Esophagus muscularis mucosa (tissue), 4 donors: ENCODE measurements around the gene NTRK2. TPM values are rescaled to one million over a fixed set of nuclear protein-coding genes. Genes with fewer than 3 reads are reported as not detected.

Source experiments
- DNase-seq: peaks from one replicate; pipeline ENCODE4 v3.0.0-alpha.2; 2017; ENCODE audit errors: extremely low spot score
- H3K27ac ChIP-seq, 4 donors: fragments of 200-600 bp; sonication (generic); replicated peaks in 1 of 4; 1 replicate in 3 of 4; 2 replicates in 1 of 4; pipeline ENCODE4 v1.5.1; 2016 to 2019; ENCODE audit warnings: mild to moderate bottlenecking in 1 of 4
- H3K27me3 ChIP-seq, 4 donors: fragments of 200-600 bp; sonication (generic); one replicate each; pipeline versions ENCODE4 v1.5.1 to v1.6.0; 2016 to 2019
- H3K36me3 ChIP-seq, 4 donors: fragments of 200-600 bp; sonication (generic); one replicate each; pipeline ENCODE4 v1.5.1; 2016 to 2019
- H3K4me1 ChIP-seq, 4 donors: fragments of 200-600 bp; sonication (generic); one replicate each; pipeline ENCODE4 v1.5.1; 2016 to 2019
- H3K4me3 ChIP-seq, 4 donors: fragments of 200-600 bp; sonication (generic); 1 replicate in 2 of 4; 2 replicates in 2 of 4; pipeline ENCODE4 v1.5.1; 2016 to 2019; ENCODE audit warnings: mild to moderate bottlenecking in 4 of 4, moderate library complexity in 1 of 4
- H3K9me3 ChIP-seq, 4 donors: fragments of 200-600 bp; sonication (generic); 1 replicate in 3 of 4; 2 replicates in 1 of 4; pipeline ENCODE4 v1.5.1; 2016 to 2019
- CTCF ChIP-seq, 3 experiments: fragments of 200-600 bp in 2 of 3; fragments of 450-650 bp in 1 of 3; sonication (generic) in 2 of 3; IDR thresholded peaks; one replicate each; pipeline ENCODE4 v1.5.1; 2017 to 2019; ENCODE audit warnings: antibody characterized with exemption in 3 of 3, mild to moderate bottlenecking in 2 of 3, moderate library complexity in 1 of 3
- EP300 ChIP-seq: sonication (generic); formaldehyde crosslinking; IDR thresholded peaks from one replicate; pipeline ENCODE4 v1.6.1; 2017; ENCODE audit warnings: antibody characterized with exemption
- POLR2A ChIP-seq: fragments of 450-650 bp; IDR thresholded peaks from one replicate; pipeline ENCODE4 v1.6.1; 2017; ENCODE audit warnings: antibody characterized with exemption, moderate library complexity, mild to moderate bottlenecking, low read depth
- POLR2AphosphoS5 ChIP-seq, 2 donors: sonication (generic); formaldehyde crosslinking; IDR thresholded peaks; one replicate each; pipeline ENCODE4 v1.6.1; 2017; ENCODE audit warnings: antibody characterized with exemption in 2 of 2
- WGBS: methylation state at CpG from one replicate; pipeline ENCODE4 v1.1.5; 2018; 5-methylcytosine and 5-hydroxymethylcytosine counted together
- intact Hi-C: fragments of 100-400 bp; cut with DNase I; formaldehyde crosslinking; loops from one replicate; pipeline ENCODE4 v1.15.1; 2023
- total RNA-seq, 4 donors: library from RNA; depleted of rRNA; stranded (reverse); fragments of >200 nt; gene quantifications; one replicate each; pipeline versions ENCODE4 v1.1.0 to v1.2.1, GENCODE V29; 2016

Gene NTRK2
- total RNA-seq, 4 donors from 2014 or later, result 1.2 to 6.3 (median 5.5) TPM

GRCh38 chr9:84992381-84992780 lies 322.9 kb downstream of the NTRK2 start:
- intact Hi-C loops, result no loop called here
- Histone ChIP-seq H3K27me3 (peaks cover 0 to 12% (median 0%) of the 10 kb centered on the region in 4 donors), H3K36me3 (no peaks in the 10 kb centered on the region), H3K4me3 (no peak overlapping the region), H3K27ac (no peak overlapping the region), H3K9me3 (no peaks in the 10 kb centered on the region), H3K4me1 (no peaks in the 10 kb centered on the region)
- no peak for DNase-seq
- 76% methylated on average over 3 of the region's 3 CpGs for WGBS
- TF ChIP-seq POLR2A, result no peak
- TF ChIP-seq POLR2AphosphoS5 (IDR thresholded peaks at IDR 0.05), result no peak
- no peak for TF ChIP-seq EP300
- no peak for TF ChIP-seq CTCF (IDR thresholded peaks at IDR 0.05)

GRCh38 chr9:84993105-84993504 lies 323.6 kb downstream of the NTRK2 start:
- H3K36me3 ChIP-seq, result no peaks in the 10 kb centered on the region
- TF ChIP-seq EP300, result no peak
- DNase-seq, result no peak
- no peak overlapping the region for H3K4me3 ChIP-seq
- no peak overlapping the region for H3K27ac ChIP-seq
- no peaks in the 10 kb centered on the region for H3K4me1 ChIP-seq
- intact Hi-C loops, result no loop called here
- no peaks in the 10 kb centered on the region for H3K9me3 ChIP-seq
- peaks cover 0 to 12% (median 0%) of the 10 kb centered on the region in 4 donors for H3K27me3 ChIP-seq
- 58% methylated on average over 1 of the region's 1 CpG for WGBS

GRCh38 chr9:84996029-84996428 lies 326.5 kb downstream of the NTRK2 start:
- H3K9me3 ChIP-seq, result peaks cover 0 to 10% (median 9%) of the 10 kb centered on the region in 4 donors
- intact Hi-C loops, result no loop called here
- TF ChIP-seq CTCF (IDR thresholded peaks at IDR 0.05) (no peak), EP300 (no peak), POLR2A (no peak), POLR2AphosphoS5 (IDR thresholded peaks at IDR 0.05) (no peak)
- peaks cover 0 to 12% (median 0%) of the 10 kb centered on the region in 4 donors for H3K27me3 ChIP-seq
- H3K27ac ChIP-seq, result no peak overlapping the region
- H3K4me3 ChIP-seq, result no peak overlapping the region
- 52% methylated on average over 4 of the region's 4 CpGs for WGBS
- no peaks in the 10 kb centered on the region for H3K36me3 ChIP-seq
- no peak for DNase-seq
- no peaks in the 10 kb centered on the region for H3K4me1 ChIP-seq

- WGBS, result 84% methylated on average over 3 of the region's 3 CpGs
- no peak overlapping the region for H3K4me3 ChIP-seq
- TF ChIP-seq EP300 (no peak), POLR2AphosphoS5 (IDR thresholded peaks at IDR 0.05) (no peak), CTCF (IDR thresholded peaks at IDR 0.05) (no peak), POLR2A (no peak)
- peaks cover 0 to 6% (median 0%) of the 10 kb centered on the region in 4 donors for H3K27me3 ChIP-seq
- H3K4me1 ChIP-seq, result no peaks in the 10 kb centered on the region
- no peaks in the 10 kb centered on the region for H3K36me3 ChIP-seq
- peaks cover 0 to 17% (median 12%) of the 10 kb centered on the region in 4 donors for H3K9me3 ChIP-seq
- no peak overlapping the region for H3K27ac ChIP-seq
- DNase-seq, result no peak
- intact Hi-C loops, result no loop called here
Observed at GRCh38 chr9:84996716-84997115, 327.2 kb downstream of the NTRK2 start.

GRCh38 chr9:84997472-84997871 lies 327.9 kb downstream of the NTRK2 start:
- H3K27ac ChIP-seq, result no peak overlapping the region
- WGBS, result 42% methylated on average over 1 of the region's 2 CpGs
- no peak overlapping the region for H3K4me3 ChIP-seq
- H3K9me3 ChIP-seq, result peaks cover 0 to 17% (median 12%) of the 10 kb centered on the region in 4 donors
- no peak for DNase-seq
- no peaks in the 10 kb centered on the region for H3K27me3 ChIP-seq
- TF ChIP-seq EP300 (no peak), POLR2A (no peak), POLR2AphosphoS5 (IDR thresholded peaks at IDR 0.05) (no peak), CTCF (IDR thresholded peaks at IDR 0.05) (no peak)
- intact Hi-C loops, result no loop called here
- H3K4me1 ChIP-seq, result no peaks in the 10 kb centered on the region
- H3K36me3 ChIP-seq, result no peaks in the 10 kb centered on the region
